PC-9 (cell line): ENCODE data around the gene RNF43.

Source experiments
- CTCF ChIP-seq: fragments of 200-600 bp; sonication (generic); conservative IDR thresholded peaks from 2 replicates; pipeline ENCODE4 v1.6.1; 2017; ENCODE audit warnings: mixed run types, antibody characterized with exemption, mild to moderate bottlenecking, moderate library complexity
- EZH2 ChIP-seq: fragments of 200-600 bp; sonication (generic); IDR thresholded peaks from 2 replicates; pipeline ENCODE4 v1.8.0; 2017; ENCODE audit warnings: antibody characterized with exemption, low read depth

- TF ChIP-seq CTCF (no peak), EZH2 (no peak)
Observed at GRCh38 chr17:58396173-58396572, 21.2 kb downstream of the RNF43 start.
